Measurements from ENCODE around the gene SMURF1. TPM values are rescaled to one million over a fixed set of nuclear protein-coding genes. Genes with fewer than 3 reads are reported as not detected.

SMURF1 gene
- total and polyA plus RNA-seq, 2 experiments from 2014 or later: 6.8 to 19.1 TPM

GRCh38 chr7:99083068-99083651 lies 60.7 kb downstream of the SMURF1 start:
- Histone ChIP-seq H3K4me1 (ENCODE audit: insufficient read depth) (peaks cover 17% of the 10 kb centered on the region; the same call in 1 of the 2 replicates), H3K9ac (no peak overlapping the region), H3F3A (ENCODE audit: insufficient read depth) (no peaks in the 10 kb centered on the region), H3K36me3 (ENCODE audit: low read depth) (no peaks in the 10 kb centered on the region), H3K4me2 (ENCODE audit: unreplicated experiment) (peak overlapping the region; percentile 3), H3K27me3 (replicated peaks; ENCODE audit: insufficient read depth) (no peaks in the 10 kb centered on the region), H2AFZ (no peak overlapping the region), H3K9me3 (ENCODE audit: low read depth) (no peaks in the 10 kb centered on the region), H3K4me3 (no peak overlapping the region), H4K20me1 (ENCODE audit: insufficient read depth) (no peaks in the 10 kb centered on the region), H3K79me2 (ENCODE audit: insufficient read depth) (peaks cover 100% of the 10 kb centered on the region), H3K27ac (no peak overlapping the region), H3K9me2 (ENCODE audit: insufficient read depth) (no peaks in the 10 kb centered on the region)
- TF ChIP-seq EZH2phosphoT487 (IDR thresholded peaks at IDR 0.05; ENCODE audit: insufficient read depth, low read depth) (no peak), EZH2 (IDR thresholded peaks at IDR 0.05; ENCODE audit: insufficient read depth, poor library complexity, severe bottlenecking) (no peak)
- WGBS, 2 experiments (ENCODE audit: low coverage in 1 of 2, low lambda C conversion rate in 2 of 2, missing lambda C conversion rate in 2 of 2): 75% methylated on average over 2 of the region's 2 CpGs
- in situ Hi-C loops (cut with MboI): no loop called here
- DNase-seq: peak; percentile 44

GRCh38 chr7:99080679-99081078 lies 63.2 kb downstream of the SMURF1 start:
- Histone ChIP-seq H3F3A (ENCODE audit: insufficient read depth) (no peaks in the 10 kb centered on the region), H3K4me2 (ENCODE audit: unreplicated experiment) (no peak overlapping the region), H3K9me3 (ENCODE audit: low read depth) (no peaks in the 10 kb centered on the region), H2AFZ (no peak overlapping the region), H3K9me2 (ENCODE audit: insufficient read depth) (no peaks in the 10 kb centered on the region), H3K4me1 (ENCODE audit: insufficient read depth) (peaks cover 17% of the 10 kb centered on the region; the same call in 1 of the 2 replicates), H3K9ac (no peak overlapping the region), H3K27me3 (replicated peaks; ENCODE audit: insufficient read depth) (no peaks in the 10 kb centered on the region), H3K27ac (no peak overlapping the region), H3K4me3 (no peak overlapping the region), H3K36me3 (ENCODE audit: low read depth) (no peaks in the 10 kb centered on the region), H4K20me1 (ENCODE audit: insufficient read depth) (no peaks in the 10 kb centered on the region), H3K79me2 (ENCODE audit: insufficient read depth) (peaks cover 100% of the 10 kb centered on the region)
- in situ Hi-C loops (cut with MboI): no loop called here
- TF ChIP-seq EZH2phosphoT487 (IDR thresholded peaks at IDR 0.05; ENCODE audit: insufficient read depth, low read depth) (no peak), EZH2 (IDR thresholded peaks at IDR 0.05; ENCODE audit: insufficient read depth, poor library complexity, severe bottlenecking) (no peak)
- 91 to 97% methylated on average over 6 of the region's 6 CpGs for WGBS, 2 experiments (ENCODE audit: low coverage in 1 of 2, low lambda C conversion rate in 2 of 2, missing lambda C conversion rate in 2 of 2)
- DNase-seq: no peak

- no peak overlapping the region for H3K4me3 ChIP-seq
- WGBS, 2 experiments (ENCODE audit: low coverage in 1 of 2, low lambda C conversion rate in 2 of 2, missing lambda C conversion rate in 2 of 2): 60% methylated on average over 9 of the region's 9 CpGs
- H3F3A ChIP-seq (ENCODE audit: insufficient read depth): no peaks in the 10 kb centered on the region
- no peak for TF ChIP-seq EZH2phosphoT487 (IDR thresholded peaks at IDR 0.05; ENCODE audit: insufficient read depth, low read depth)
- TF ChIP-seq EZH2 (IDR thresholded peaks at IDR 0.05; ENCODE audit: insufficient read depth, poor library complexity, severe bottlenecking): no peak
- no peaks in the 10 kb centered on the region for H3K9me2 ChIP-seq (ENCODE audit: insufficient read depth)
- H3K27ac ChIP-seq: no peak overlapping the region
- no peaks in the 10 kb centered on the region for H4K20me1 ChIP-seq (ENCODE audit: insufficient read depth)
- no peak overlapping the region for H3K4me2 ChIP-seq (ENCODE audit: unreplicated experiment)
- no peak for DNase-seq
- in situ Hi-C loops (cut with MboI): no loop called here
- no peaks in the 10 kb centered on the region for H3K27me3 ChIP-seq (replicated peaks; ENCODE audit: insufficient read depth)
- H3K79me2 ChIP-seq (ENCODE audit: insufficient read depth): peaks cover 100% of the 10 kb centered on the region
- H3K4me1 ChIP-seq (ENCODE audit: insufficient read depth): peaks cover 17% of the 10 kb centered on the region; the same call in 1 of the 2 replicates
- no peak overlapping the region for H2AFZ ChIP-seq
- no peaks in the 10 kb centered on the region for H3K36me3 ChIP-seq (ENCODE audit: low read depth)
- H3K9ac ChIP-seq: no peak overlapping the region
- no peaks in the 10 kb centered on the region for H3K9me3 ChIP-seq (ENCODE audit: low read depth)
Measured at GRCh38 chr7:99079104-99079503, 64.8 kb downstream of the SMURF1 start.

- in situ Hi-C loops (cut with MboI): no loop called here
- Histone ChIP-seq H3K36me3 (ENCODE audit: low read depth) (no peaks in the 10 kb centered on the region), H3K79me2 (ENCODE audit: insufficient read depth) (peaks cover 100% of the 10 kb centered on the region), H2AFZ (no peak overlapping the region), H3K4me1 (ENCODE audit: insufficient read depth) (peaks cover 16% of the 10 kb centered on the region; the same call in 1 of the 2 replicates), H3K4me3 (no peak overlapping the region), H3K9ac (no peak overlapping the region), H3K27ac (no peak overlapping the region), H3K4me2 (ENCODE audit: unreplicated experiment) (no peak overlapping the region), H4K20me1 (ENCODE audit: insufficient read depth) (no peaks in the 10 kb centered on the region), H3F3A (ENCODE audit: insufficient read depth) (no peaks in the 10 kb centered on the region), H3K9me2 (ENCODE audit: insufficient read depth) (no peaks in the 10 kb centered on the region), H3K9me3 (ENCODE audit: low read depth) (no peaks in the 10 kb centered on the region), H3K27me3 (replicated peaks; ENCODE audit: insufficient read depth) (no peaks in the 10 kb centered on the region)
- no peak for TF ChIP-seq EZH2phosphoT487 (IDR thresholded peaks at IDR 0.05; ENCODE audit: insufficient read depth, low read depth)
- TF ChIP-seq EZH2 (IDR thresholded peaks at IDR 0.05; ENCODE audit: insufficient read depth, poor library complexity, severe bottlenecking): no peak
- DNase-seq: no peak
- WGBS, 2 experiments (ENCODE audit: low coverage in 1 of 2, low lambda C conversion rate in 2 of 2, missing lambda C conversion rate in 2 of 2): 78 to 82% methylated on average over 6 of the region's 6 CpGs
Measured at GRCh38 chr7:99078416-99078815, 65.5 kb downstream of the SMURF1 start.

All from GM23248 (cell line).